Rectal smooth muscle tissue (tissue), 1 donor: ENCODE measurements around the gene RANGRF.
A peak's percentile ranks its signal among the peaks of the same experiment; 100 is the strongest.

ENCODE experiments used
- H3K27ac ChIP-seq: one replicate; pipeline ENCODE4 v1.7.0; 2013; ENCODE audit warnings: low read depth, low read length, inconsistent platforms
- H3K27me3 ChIP-seq: one replicate; pipeline ENCODE4 v1.7.0; 2013; ENCODE audit warnings: low read length; ENCODE audit not compliant: control insufficient read depth, insufficient read depth
- H3K36me3 ChIP-seq: one replicate; pipeline ENCODE4 v1.7.0; 2013; ENCODE audit warnings: low read length; ENCODE audit not compliant: control insufficient read depth, insufficient read depth
- H3K4me1 ChIP-seq: one replicate; pipeline ENCODE4 v1.7.0; 2013; ENCODE audit warnings: low read length; ENCODE audit not compliant: control insufficient read depth, insufficient read depth
- H3K4me3 ChIP-seq: one replicate; pipeline ENCODE4 v1.7.0; 2013; ENCODE audit warnings: low read length
- H3K9ac ChIP-seq: one replicate; pipeline ENCODE4 v1.7.0; 2013; ENCODE audit warnings: low read length

The RANGRF gene

GRCh38 chr17:8283356-8283755, 5.1 kb upstream of the RANGRF start:
- Histone ChIP-seq H3K9ac (no peak overlapping the region), H3K36me3 (no peaks in the 10 kb centered on the region), H3K27me3 (no peaks in the 10 kb centered on the region), H3K4me1 (peaks cover 3% of the 10 kb centered on the region), H3K4me3 (no peak overlapping the region), H3K27ac (no peak overlapping the region)

GRCh38 chr17:8284126-8284525, 4.3 kb upstream of the RANGRF start:
- no peak overlapping the region for H3K9ac ChIP-seq
- no peaks in the 10 kb centered on the region for H3K27me3 ChIP-seq
- H3K4me1 ChIP-seq = peaks cover 3% of the 10 kb centered on the region
- no peak overlapping the region for H3K27ac ChIP-seq
- H3K4me3 ChIP-seq = no peak overlapping the region
- no peaks in the 10 kb centered on the region for H3K36me3 ChIP-seq

DNA sequence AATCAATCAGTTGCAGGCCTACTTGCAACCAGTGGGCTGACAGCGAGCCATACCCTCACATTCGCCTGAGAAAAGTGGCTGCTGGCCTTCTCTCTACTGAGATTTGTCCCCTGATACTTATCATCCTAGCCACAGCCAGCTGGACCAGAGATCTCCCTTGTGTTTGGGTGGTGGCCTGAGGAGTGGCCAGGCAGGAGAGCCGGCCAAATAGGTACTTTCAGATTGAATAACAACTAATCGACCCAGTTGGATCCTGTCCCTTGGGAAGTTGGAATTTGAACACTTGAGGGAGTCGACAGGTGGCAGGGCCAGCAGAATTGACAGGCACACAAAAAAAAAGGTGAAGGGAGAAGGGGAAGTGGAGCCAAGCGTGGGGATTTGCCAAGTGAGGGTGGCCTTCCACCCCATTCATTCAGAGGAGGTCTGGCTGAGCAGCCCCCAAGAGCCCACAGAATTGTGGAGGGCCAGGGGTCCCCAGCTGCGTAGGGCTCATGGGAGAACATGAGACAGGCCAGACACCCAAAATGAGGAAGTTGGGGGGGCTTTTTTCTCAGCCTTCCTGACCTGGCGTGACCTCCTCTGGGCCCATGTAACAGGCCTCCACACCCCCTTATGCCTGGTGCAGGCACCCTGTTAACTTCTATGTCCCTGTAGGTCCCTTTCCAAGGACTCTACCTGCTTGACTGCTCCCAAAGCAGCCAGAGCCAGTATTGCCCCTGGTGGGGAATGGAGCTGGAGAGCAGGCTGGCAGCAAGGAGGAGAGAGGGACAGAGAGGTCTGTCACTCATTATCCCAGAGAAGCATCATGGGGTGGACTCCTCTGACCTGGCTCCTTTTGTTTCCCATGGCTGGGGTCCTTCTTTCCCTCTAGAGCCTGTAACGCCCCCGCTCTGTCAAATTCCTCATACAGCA, 2.9 kb upstream of the RANGRF start:
- H3K36me3 ChIP-seq = no peaks in the 10 kb centered on the region
- no peak overlapping the region for H3K9ac ChIP-seq
- H3K4me3 ChIP-seq = no peak overlapping the region
- H3K4me1 ChIP-seq = peaks cover 8% of the 10 kb centered on the region
- no peak overlapping the region for H3K27ac ChIP-seq
- no peaks in the 10 kb centered on the region for H3K27me3 ChIP-seq

GRCh38 chr17:8287651-8288335, 677 bp upstream of the RANGRF start:
- peaks cover 8% of the 10 kb centered on the region for H3K4me1 ChIP-seq
- no peaks in the 10 kb centered on the region for H3K36me3 ChIP-seq
- peak overlapping the region; percentile 76 for H3K9ac ChIP-seq
- peak overlapping the region; percentile 86 for H3K4me3 ChIP-seq
- H3K27ac ChIP-seq = peak overlapping the region; percentile 95
- H3K27me3 ChIP-seq = no peaks in the 10 kb centered on the region

GRCh38 chr17:8289103-8289397, 580 bp downstream of the RANGRF start:
- Histone ChIP-seq H3K36me3 (no peaks in the 10 kb centered on the region), H3K27ac (peak overlapping the region; percentile 95), H3K9ac (peak overlapping the region; percentile 80), H3K4me1 (peaks cover 8% of the 10 kb centered on the region), H3K4me3 (peak overlapping the region; percentile 86), H3K27me3 (no peaks in the 10 kb centered on the region)

DNA sequence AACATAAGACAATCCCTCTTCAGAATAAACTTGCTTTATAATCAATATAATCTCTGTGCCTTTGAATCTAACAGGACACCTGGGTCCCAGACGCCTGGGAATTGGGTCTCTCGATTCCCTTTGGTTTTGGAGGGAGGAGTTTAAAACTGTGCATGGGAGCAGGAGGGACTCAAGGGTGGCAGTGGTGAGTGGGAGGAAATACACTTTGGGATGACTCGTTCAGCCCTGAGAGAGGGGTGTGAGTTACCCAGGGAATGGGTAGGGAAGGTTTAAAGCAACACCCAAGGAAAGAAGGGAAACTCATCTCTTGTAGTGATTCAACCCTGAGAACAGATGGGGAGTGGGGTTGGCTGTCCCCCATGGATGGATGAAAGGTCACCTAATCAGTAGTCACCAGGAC, 1.6 kb downstream of the RANGRF start:
- Histone ChIP-seq H3K4me1 (peaks cover 14% of the 10 kb centered on the region), H3K27me3 (no peaks in the 10 kb centered on the region), H3K27ac (no peak overlapping the region), H3K36me3 (no peaks in the 10 kb centered on the region), H3K4me3 (no peak overlapping the region), H3K9ac (no peak overlapping the region)

- Histone ChIP-seq H3K4me3 (no peak overlapping the region), H3K4me1 (peaks cover 14% of the 10 kb centered on the region), H3K9ac (no peak overlapping the region)
These were observed 4.3 kb downstream of the RANGRF start for GRCh38 chr17:8292639-8293395.

DNA sequence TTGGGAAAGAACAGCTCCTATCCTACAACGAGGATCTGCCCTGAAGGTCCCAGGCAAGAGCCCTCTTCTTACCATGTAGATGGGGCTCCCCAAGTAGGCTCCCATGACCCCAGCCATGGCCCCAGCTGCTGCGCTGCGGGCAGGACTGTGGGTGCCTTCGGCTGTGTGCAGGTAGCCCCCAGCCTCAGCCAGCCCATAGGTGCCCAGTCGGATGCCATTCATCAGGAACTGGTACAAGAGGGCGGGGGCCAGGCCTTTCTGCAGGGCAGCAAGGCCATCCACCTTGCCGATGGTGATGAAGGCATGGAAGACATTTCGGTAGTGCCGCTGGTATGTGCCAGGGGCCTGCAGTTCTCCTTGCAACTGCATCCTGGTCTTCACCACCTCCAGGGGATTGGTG, 5.9 kb downstream of the RANGRF start:
- Histone ChIP-seq H3K36me3 (no peaks in the 10 kb centered on the region), H3K9ac (no peak overlapping the region), H3K27me3 (no peaks in the 10 kb centered on the region), H3K4me3 (peak overlapping the region; percentile 79), H3K27ac (no peak overlapping the region), H3K4me1 (peaks cover 9% of the 10 kb centered on the region)

More at GRCh38 chr17:8292639-8293395, 4.3 kb downstream of the RANGRF start:
- Histone ChIP-seq H3K36me3 (no peaks in the 10 kb centered on the region), H3K27ac (no peak overlapping the region), H3K27me3 (no peaks in the 10 kb centered on the region)

DNA sequence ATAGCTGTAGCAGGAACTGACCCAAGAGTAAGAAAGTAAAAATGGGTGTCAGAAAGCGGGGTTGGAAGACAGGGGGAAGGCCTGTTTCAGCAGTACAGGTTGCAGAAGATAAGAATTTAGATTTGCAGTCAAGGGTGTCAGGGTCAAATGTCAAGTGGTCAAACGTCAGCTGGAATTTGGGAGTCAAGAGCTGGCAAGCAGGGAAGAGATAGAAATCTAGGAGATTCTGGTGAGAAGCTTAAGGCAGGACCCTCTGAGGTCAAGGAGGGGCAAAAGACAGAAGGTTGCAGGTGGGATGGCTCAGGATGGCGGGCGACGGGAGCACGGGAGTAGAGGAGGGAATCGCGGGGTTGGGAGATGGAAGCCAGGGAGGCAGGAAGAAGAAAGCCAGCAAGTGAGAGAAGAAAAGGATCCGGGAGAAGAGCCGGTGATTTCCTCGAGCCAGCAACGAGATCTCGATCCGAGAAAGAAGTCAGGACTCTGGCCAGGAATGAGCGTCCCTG, 6.4 kb downstream of the RANGRF start:
- H3K9ac ChIP-seq = peak overlapping the region; percentile 57
- H3K36me3 ChIP-seq = no peaks in the 10 kb centered on the region
- no peaks in the 10 kb centered on the region for H3K27me3 ChIP-seq
- peak overlapping the region; percentile 91 for H3K27ac ChIP-seq
- H3K4me1 ChIP-seq = peaks cover 6% of the 10 kb centered on the region
- peak overlapping the region; percentile 79 for H3K4me3 ChIP-seq

DNA sequence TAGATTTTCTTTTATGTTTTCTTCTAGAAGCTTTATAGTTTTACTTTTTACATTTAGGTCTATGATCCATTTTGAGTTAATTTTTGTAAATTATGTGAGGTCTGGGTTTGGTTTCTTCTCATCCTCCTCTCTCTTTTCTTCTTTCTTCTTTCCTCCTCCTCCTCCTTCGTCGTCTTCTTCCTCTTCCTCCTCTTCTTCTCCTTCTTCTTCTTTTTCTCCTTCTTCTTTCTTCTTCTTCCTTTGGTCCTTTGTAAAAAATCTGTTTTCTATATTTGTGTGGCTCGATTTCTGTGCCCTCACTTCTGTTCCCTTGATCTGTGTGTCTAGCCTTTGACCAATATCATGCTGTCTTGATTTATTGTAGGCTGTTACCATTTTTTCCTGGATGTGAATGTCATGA, 11.8 kb downstream of the RANGRF start:
- Histone ChIP-seq H3K27ac (no peak overlapping the region), H3K4me3 (no peak overlapping the region), H3K4me1 (no peaks in the 10 kb centered on the region), H3K9ac (no peak overlapping the region), H3K36me3 (no peaks in the 10 kb centered on the region), H3K27me3 (no peaks in the 10 kb centered on the region)

GRCh38 chr17:8300627-8301242, 12.3 kb downstream of the RANGRF start:
- Histone ChIP-seq H3K27ac (no peak overlapping the region), H3K36me3 (no peaks in the 10 kb centered on the region)

GRCh38 chr17:8310601-8311123, 22.2 kb downstream of the RANGRF start:
- no peaks in the 10 kb centered on the region for H3K36me3 ChIP-seq
- no peak overlapping the region for H3K4me3 ChIP-seq
- H3K4me1 ChIP-seq = no peaks in the 10 kb centered on the region
- peak overlapping the region; percentile 45 for H3K27ac ChIP-seq
- H3K27me3 ChIP-seq = peaks cover 19% of the 10 kb centered on the region
- H3K9ac ChIP-seq = no peak overlapping the region

More at GRCh38 chr17:8300627-8301242, 12.3 kb downstream of the RANGRF start:
- Histone ChIP-seq H3K27me3 (no peaks in the 10 kb centered on the region), H3K4me3 (no peak overlapping the region), H3K9ac (no peak overlapping the region), H3K4me1 (no peaks in the 10 kb centered on the region)
